HG02678 (cell line): Measurements from ENCODE around the gene KDM2A.

Experiments used
- ATAC-seq: cut with Tn5 transposase; IDR thresholded peaks from one replicate; pipeline ENCODE4 v1.9.1; 2021; ENCODE audit warnings: mild to moderate bottlenecking, moderate library complexity; ENCODE audit not compliant: unreplicated experiment

KDM2A gene

GRCh38 chr11:67300256-67300755 is 181.2 kb downstream of the KDM2A start:
- no peak for ATAC-seq

- no peak for ATAC-seq
Observed at GRCh38 chr11:67300756-67301312, 181.8 kb downstream of the KDM2A start.

GRCh38 chr11:67301313-67301921 is 182.4 kb downstream of the KDM2A start:
- no peak for ATAC-seq

- no peak for ATAC-seq
Observed at GRCh38 chr11:67301951-67302516, 183.0 kb downstream of the KDM2A start.

GRCh38 chr11:67302571-67303131 is 183.6 kb downstream of the KDM2A start:
- no peak for ATAC-seq

- ATAC-seq, result no peak
Observed at GRCh38 chr11:67303132-67303834, 184.2 kb downstream of the KDM2A start, which contains the start of gene SSH3. SSH3 (plus strand) TSS chr11:67303530; CDS start chr11:67303626, 96 bp downstream.

GRCh38 chr11:67303835-67304411 is 184.9 kb downstream of the KDM2A start:
- no peak for ATAC-seq

GRCh38 chr11:67304511-67305113 is 185.5 kb downstream of the KDM2A start:
- ATAC-seq, result no peak

GRCh38 chr11:67306769-67307544 is 187.9 kb downstream of the KDM2A start:
- no peak for ATAC-seq

GRCh38 chr11:67307545-67308001 is 188.5 kb downstream of the KDM2A start:
- no peak for ATAC-seq
